ENCODE measurements around the gene ADD3. TPM values are rescaled to one million over a fixed set of nuclear protein-coding genes. Genes with fewer than 3 reads are reported as not detected.

The ADD3 gene
- total RNA-seq, 2 donors from 2014 or later, result 127 to 131 TPM

- no peaks in the 10 kb centered on the region for H3K9me3 ChIP-seq
- TF ChIP-seq CTCF (IDR thresholded peaks at IDR 0.05), result no peak
- no peaks in the 10 kb centered on the region for H3K36me3 ChIP-seq
- H3K4me1 ChIP-seq, result peaks cover 4% of the 10 kb centered on the region
- H3K9ac ChIP-seq (ENCODE audit: low read depth in 2 of 2, low read length in 2 of 2), result no peak overlapping the region
- DNase-seq, result no peak
- H3K27ac ChIP-seq, result peak overlapping the region; percentile 71
- intact Hi-C loops (cut with DNase I), result no loop called here
- H3K4me3 ChIP-seq, result no peak overlapping the region
- no peaks in the 10 kb centered on the region for H3K27me3 ChIP-seq
Observed at GRCh38 chr10:110078317-110078716, 70.5 kb downstream of the ADD3 start.

- Histone ChIP-seq H3K9ac (ENCODE audit: low read depth in 2 of 2, low read length in 2 of 2) (no peak overlapping the region), H3K27me3 (no peaks in the 10 kb centered on the region), H3K9me3 (no peaks in the 10 kb centered on the region), H3K4me3 (no peak overlapping the region), H3K4me1 (no peaks in the 10 kb centered on the region), H3K36me3 (no peaks in the 10 kb centered on the region), H3K27ac (no peak overlapping the region)
- intact Hi-C loops (cut with DNase I), result no loop called here
- TF ChIP-seq CTCF (IDR thresholded peaks at IDR 0.05), result no peak
- no peak for DNase-seq
Observed at GRCh38 chr10:110081911-110082310, 74.1 kb downstream of the ADD3 start.

DNA sequence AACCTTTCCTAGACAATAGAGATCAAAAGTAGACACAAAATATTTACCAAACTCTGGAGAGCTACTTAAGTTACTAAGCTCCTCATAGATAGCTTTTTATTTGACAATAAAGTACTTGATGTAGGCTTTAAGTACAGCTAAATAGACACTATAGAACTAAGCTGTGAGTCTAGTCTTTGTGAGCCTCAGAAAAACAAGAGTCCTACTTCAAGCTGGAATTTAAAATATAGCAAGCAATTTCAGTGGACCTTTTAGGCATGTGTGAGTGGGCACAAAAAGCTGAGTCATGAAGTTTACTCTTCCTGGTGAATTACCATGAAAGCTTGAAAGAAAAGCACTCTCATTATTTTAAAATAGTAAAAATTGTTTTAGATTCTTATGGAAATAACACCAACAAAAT, 76.1 kb downstream of the ADD3 start:
- intact Hi-C loops (cut with DNase I), result no loop called here
- no peaks in the 10 kb centered on the region for H3K27me3 ChIP-seq
- no peak overlapping the region for H3K9ac ChIP-seq (ENCODE audit: low read depth in 2 of 2, low read length in 2 of 2)
- no peak overlapping the region for H3K4me3 ChIP-seq
- H3K4me1 ChIP-seq, result no peaks in the 10 kb centered on the region
- no peaks in the 10 kb centered on the region for H3K36me3 ChIP-seq
- H3K27ac ChIP-seq, result no peak overlapping the region
- TF ChIP-seq CTCF (IDR thresholded peaks at IDR 0.05), result no peak
- DNase-seq, result no peak
- no peaks in the 10 kb centered on the region for H3K9me3 ChIP-seq

- H3K9me3 ChIP-seq, result no peaks in the 10 kb centered on the region
- H3K27me3 ChIP-seq, result no peaks in the 10 kb centered on the region
- H3K27ac ChIP-seq, result no peak overlapping the region
- no peaks in the 10 kb centered on the region for H3K4me1 ChIP-seq
- intact Hi-C loops (cut with DNase I), result no loop called here
- TF ChIP-seq CTCF (IDR thresholded peaks at IDR 0.05), result no peak
- DNase-seq, result no peak
- no peak overlapping the region for H3K9ac ChIP-seq (ENCODE audit: low read depth in 2 of 2, low read length in 2 of 2)
- no peak overlapping the region for H3K4me3 ChIP-seq
- no peaks in the 10 kb centered on the region for H3K36me3 ChIP-seq
Observed at GRCh38 chr10:110087682-110088081, 79.9 kb downstream of the ADD3 start.

DNA sequence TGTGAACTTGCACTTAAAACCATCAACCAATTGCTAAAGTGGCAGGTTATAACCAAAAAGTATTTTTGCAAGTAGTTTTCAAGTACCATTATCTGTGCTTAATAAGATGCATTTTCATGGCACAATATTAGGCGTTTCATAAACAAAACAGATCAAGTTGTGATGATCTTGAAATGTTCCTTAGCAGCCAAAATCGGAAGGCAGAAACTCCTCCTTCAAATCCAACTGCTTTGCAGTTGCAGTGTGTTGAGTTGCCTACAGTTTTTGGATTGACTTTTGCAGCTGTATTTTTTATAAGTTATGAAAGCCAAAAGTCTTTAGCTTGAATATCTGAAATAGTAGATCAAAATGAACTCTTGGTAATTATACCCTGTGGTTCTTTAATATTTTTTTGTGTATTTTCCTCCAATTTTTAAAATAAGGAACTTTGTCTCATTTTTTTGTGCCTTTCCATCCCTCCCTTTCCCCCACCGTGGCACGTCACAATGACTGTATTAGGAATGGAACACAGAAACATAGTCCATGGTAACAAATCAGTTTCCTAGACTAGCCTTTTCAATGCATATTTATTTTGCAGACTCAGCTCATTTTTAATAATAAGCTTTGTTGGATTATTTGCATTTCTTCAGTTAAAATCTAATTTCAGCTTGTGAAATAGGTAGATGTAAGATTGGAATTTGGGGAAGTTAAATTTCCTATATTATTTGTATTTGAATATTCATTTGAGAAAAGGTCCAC, 80.8 kb downstream of the ADD3 start:
- no peaks in the 10 kb centered on the region for H3K9me3 ChIP-seq

More for the DNA sequence above, 80.8 kb downstream of the ADD3 start:
- no peak for DNase-seq
- intact Hi-C loops (cut with DNase I), result no loop called here
- no peaks in the 10 kb centered on the region for H3K36me3 ChIP-seq
- no peaks in the 10 kb centered on the region for H3K27me3 ChIP-seq
- no peak overlapping the region for H3K27ac ChIP-seq
- H3K9ac ChIP-seq (ENCODE audit: low read depth in 2 of 2, low read length in 2 of 2), result no peak overlapping the region
- TF ChIP-seq CTCF (IDR thresholded peaks at IDR 0.05), result no peak
- no peaks in the 10 kb centered on the region for H3K4me1 ChIP-seq
- H3K4me3 ChIP-seq, result no peak overlapping the region

Data from colonic mucosa (tissue), 4 donors.